Fibroblast of pulmonary artery (primary cell): ENCODE measurements around the gene LIPA.

Source experiments
- DNase-seq: peaks from one replicate; pipeline ENCODE4 v3.0.0-alpha.2; 2010; ENCODE audit warnings: low read depth
- H3K4me3 ChIP-seq: replicated peaks from 2 replicates; pipeline ENCODE4 v1.5.1; 2011; ENCODE audit warnings: low read depth, mild to moderate bottlenecking, control low read depth, low read length, moderate library complexity
- CTCF ChIP-seq: IDR thresholded peaks from 2 replicates; pipeline ENCODE4 v1.5.1; 2011; ENCODE audit warnings: mild to moderate bottlenecking, control low read depth, low read length, inconsistent platforms; ENCODE audit errors: missing control alignments

LIPA gene

GRCh38 chr10:89209718-89210117 is 41.9 kb downstream of the LIPA start:
- no peak overlapping the region for H3K4me3 ChIP-seq
- TF ChIP-seq CTCF, result no peak
- DNase-seq, result no peak

- TF ChIP-seq CTCF, result no peak
- H3K4me3 ChIP-seq, result peak overlapping the region; percentile 41
- DNase-seq, result no peak
These were observed 43.6 kb downstream of the LIPA start for GRCh38 chr10:89207801-89208551.

- TF ChIP-seq CTCF, result no peak
- H3K4me3 ChIP-seq, result peak within 1 kb of the TSS; percentile 41
- DNase-seq, result peak; percentile 78
These were observed 44.3 kb downstream of the LIPA start, which contains the start of gene CH25H for GRCh38 chr10:89207181-89207800. TSS of gene CH25H (minus strand) at chr10:89207317. CDS start at chr10:89207292, 25 bp downstream.

- peak overlapping the region; percentile 41 for H3K4me3 ChIP-seq
- TF ChIP-seq CTCF, result no peak
- peak; percentile 34 for DNase-seq
These were observed 45.0 kb downstream of the LIPA start for GRCh38 chr10:89206402-89207180.

GRCh38 chr10:89204621-89205185 is 46.9 kb downstream of the LIPA start:
- no peak for TF ChIP-seq CTCF
- H3K4me3 ChIP-seq, result no peak overlapping the region
- DNase-seq, result no peak

- no peak overlapping the region for H3K4me3 ChIP-seq
- TF ChIP-seq CTCF, result no peak
- no peak for DNase-seq
These were observed 48.3 kb downstream of the LIPA start for GRCh38 chr10:89203237-89203636.
